ENCODE data around the gene CAMTA1.

CAMTA1 gene

DNA sequence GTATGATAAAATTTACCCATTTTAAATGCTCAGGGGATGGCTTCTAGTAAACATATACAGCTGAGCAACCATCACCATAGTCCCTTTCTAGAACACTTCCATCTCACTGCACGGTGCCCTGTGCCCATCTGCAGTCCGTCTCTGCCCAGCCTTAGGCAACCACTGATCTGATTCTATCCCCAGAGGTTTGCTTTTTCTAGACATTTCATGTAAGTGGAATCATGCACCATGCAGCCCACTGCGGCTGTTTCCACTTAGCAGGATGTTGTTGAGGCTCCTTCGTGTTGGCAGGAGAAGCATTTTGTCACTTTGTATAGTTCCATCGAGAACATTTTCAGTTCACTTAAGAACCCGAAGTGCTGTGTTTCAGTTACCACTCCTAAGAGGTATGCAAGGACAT lies 958.1 kb downstream of the CAMTA1 start:
- DNase-seq (ENCODE audit: low read depth): no peak

DNA sequence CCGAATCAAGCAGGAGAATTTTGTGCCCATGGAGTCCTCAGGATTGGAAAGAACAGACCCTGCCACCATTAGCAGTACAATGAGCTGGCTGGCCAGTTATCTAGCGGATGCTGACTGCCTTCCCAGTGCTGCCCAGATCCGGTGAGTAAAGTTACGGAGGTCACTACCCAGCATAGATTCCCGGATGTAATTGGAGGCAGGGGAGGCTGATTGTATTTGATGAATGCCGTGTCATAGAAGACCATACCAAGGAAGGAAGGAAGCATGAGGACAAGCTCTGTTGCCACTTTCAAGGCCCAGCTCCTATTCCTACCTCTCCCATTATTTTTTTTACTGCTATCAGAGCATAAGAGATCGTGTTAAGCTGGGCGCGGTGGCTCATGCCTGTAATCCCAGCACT lies 959.6 kb downstream of the CAMTA1 start:
- DNase-seq (ENCODE audit: low read depth): no peak

- DNase-seq (ENCODE audit: low read depth): no peak
These were observed 960.5 kb downstream of the CAMTA1 start for GRCh38 chr1:7745783-7746182.

- no peak for DNase-seq (ENCODE audit: low read depth)
These were observed 962.4 kb downstream of the CAMTA1 start for GRCh38 chr1:7747605-7748004.

DNA sequence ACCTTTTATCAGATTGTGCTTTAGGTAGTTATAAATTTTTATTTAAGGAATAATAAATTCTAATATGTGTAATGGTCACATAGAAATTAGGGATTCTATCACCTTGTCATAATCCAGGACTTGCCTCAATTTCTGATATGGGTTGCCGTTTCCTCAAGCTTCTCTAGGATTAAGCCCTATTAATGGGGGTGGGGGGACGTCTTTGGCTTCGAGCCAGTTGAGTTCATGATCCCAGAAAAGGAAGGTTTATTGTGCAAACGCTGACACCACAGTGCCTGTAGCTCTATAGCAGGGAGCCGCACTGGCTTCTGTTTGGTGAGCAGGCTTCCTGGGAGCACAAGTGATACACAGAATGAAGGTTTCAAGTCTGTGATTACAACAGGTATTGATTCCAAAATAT lies 963.9 kb downstream of the CAMTA1 start:
- no peak for DNase-seq (ENCODE audit: low read depth)

GRCh38 chr1:7751174-7751573 lies 965.9 kb downstream of the CAMTA1 start:
- no peak for DNase-seq (ENCODE audit: low read depth)

DNA sequence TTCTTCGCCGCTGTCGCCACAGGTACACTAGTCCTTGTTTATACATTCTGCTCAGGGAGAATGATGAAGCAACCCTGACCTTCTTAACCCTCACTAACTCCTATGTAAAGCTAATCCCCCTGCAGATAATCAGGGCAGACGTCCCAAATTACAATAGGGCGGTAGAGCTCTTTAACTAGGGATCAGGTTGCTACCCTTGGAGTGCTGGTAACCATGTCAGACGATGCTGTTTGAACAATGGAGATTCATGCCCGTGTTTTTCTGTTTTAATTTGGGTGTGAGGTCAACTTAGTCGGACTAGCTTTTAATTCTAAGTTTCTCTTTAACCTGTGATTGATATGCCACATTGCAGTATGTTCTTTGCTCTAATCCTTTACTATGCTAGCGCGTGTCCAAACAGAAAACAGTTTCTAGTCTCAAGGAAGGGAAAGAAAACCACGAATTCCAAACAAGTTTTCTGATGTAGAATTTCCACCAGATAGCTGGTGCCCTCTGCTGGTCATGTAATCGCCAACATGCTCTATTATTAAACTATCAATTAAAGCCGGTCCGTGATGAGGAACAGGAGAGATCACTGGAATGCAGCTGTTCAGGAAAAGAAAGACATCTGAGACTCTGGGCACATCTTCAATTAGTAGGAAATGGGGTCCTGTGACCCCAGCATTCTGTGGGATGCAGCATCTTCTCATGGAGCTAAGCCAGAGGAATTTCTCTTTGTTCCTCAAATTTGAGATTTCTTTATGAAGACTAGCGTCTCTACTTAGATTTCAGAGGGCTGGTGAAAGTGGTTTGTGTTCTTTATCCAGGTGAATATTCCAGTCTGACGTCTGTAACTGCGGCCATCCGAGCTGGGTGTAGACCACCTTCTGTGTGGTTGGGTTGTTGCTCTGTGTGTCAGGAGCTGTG lies 967.5 kb downstream of the CAMTA1 start:
- DNase-seq (ENCODE audit: low read depth): peak; percentile 73

DNA sequence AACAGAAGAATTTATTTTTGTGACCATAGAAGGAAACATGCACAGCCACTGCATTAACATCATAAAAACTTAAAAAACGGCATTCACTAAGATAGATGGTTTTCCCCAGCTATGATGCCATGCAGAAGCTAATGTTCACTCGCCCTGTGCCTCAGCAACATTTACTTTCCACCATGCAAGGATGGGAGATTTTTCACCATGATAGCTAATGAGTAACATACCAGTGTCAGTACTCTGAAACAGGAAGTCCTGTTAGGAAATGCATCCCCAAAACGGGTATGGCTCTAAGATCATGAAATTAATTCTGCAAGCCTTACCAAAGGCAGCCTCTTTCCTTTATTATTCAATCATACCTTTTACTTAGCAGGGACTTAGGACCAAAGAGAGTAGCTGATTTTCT lies 968.4 kb downstream of the CAMTA1 start:
- peak; percentile 4 for DNase-seq (ENCODE audit: low read depth)

DNA sequence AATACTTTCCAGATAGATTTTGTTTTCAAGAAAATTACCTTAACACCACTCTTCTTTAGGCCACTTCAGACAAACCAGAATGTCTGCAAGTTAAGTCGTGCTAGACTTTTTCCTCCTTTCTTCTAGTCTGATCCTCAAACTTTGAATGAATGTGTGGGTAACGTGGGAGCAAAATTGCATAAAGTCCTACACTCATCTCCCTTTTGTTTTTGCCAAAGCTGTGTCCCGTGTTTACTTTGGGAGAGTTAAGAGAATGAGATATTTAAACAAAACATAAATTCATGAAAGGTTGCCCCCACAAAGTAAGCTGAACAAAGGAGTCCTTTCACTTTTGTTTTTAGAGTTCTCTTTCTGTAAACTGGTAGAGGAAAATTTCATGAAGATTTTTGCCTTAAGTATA lies 969.0 kb downstream of the CAMTA1 start:
- DNase-seq (ENCODE audit: low read depth): no peak

GRCh38 chr1:7755448-7755847 lies 970.2 kb downstream of the CAMTA1 start:
- peak; percentile 51 for DNase-seq (ENCODE audit: low read depth)

GRCh38 chr1:7760245-7760644 lies 975.0 kb downstream of the CAMTA1 start:
- peak; percentile 14 for DNase-seq (ENCODE audit: low read depth)

GRCh38 chr1:7761103-7761502 lies 975.8 kb downstream of the CAMTA1 start:
- DNase-seq (ENCODE audit: low read depth): no peak

DNA sequence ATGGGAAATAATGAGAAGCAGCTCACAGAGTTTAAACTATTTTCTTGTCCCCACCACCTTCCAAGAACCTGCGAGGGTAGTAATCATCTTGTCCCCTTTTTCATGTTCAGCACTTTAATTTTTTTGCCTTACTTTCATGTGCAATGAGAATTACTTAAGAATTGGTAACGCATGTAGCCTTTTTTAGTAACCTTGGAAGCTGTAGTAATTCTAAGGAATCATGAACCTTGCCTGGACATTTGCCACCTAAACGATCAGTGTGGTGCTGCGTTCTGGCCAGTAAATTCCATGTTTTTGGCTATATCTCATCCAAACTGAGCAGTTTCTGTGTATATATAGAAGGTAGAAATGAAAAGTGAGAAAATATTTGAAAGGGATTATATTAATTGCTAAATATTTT lies 981.9 kb downstream of the CAMTA1 start:
- no peak for DNase-seq (ENCODE audit: low read depth)

DNA sequence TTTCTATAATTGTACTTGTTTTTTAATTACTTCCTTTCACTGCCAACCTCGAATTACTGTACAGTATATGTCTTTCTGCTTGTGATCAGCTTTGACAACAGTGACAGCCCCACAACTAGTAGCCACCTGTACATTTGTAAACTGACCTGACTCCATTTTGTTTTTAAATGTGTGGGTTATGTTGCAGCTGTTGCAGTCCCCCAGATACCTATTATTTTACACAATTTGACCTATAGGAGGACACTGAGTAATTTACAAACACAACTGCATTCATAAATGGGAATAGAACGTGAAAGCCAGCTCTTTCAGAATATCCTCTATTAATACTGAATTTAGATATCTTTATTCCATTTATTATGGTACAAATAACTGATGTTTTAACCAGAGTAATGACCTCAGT lies 983.3 kb downstream of the CAMTA1 start:
- no peak for DNase-seq (ENCODE audit: low read depth)

DNA sequence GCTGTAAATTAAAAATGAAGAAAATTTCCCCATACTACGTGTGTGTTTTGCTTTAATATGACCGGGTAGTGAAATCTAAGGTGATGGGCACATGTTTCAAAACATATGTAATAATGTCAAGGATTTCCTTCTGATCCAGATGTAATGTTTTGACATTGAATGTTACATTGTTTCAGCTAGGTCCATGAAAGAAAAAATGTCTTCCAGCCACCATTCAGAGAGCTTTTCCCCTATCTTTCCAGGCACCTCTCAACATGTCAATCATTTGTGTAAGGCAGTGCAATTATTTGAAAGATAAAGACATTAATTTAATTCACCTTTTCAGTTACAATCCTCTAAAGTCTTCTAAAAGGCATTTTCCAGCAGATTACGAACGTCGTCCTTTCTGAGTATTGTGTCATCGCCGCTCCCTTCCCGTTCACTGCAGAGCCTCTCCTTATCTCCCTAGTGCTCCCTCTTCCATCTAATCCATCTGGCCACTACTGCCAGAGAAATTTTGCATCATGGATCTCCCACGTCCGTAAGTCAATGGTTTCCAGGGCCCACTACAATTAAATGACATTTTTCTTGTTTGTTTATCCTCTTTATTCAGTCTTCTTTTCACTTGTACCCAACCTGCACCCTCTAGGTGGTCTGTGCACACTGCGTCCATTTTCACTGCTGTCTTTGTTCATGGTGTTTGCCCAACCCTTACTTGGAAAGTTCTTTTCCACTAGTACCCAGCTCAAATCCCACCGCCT lies 984.6 kb downstream of the CAMTA1 start:
- DNase-seq (ENCODE audit: low read depth): no peak

- DNase-seq (ENCODE audit: low read depth): no peak
These were observed 985.4 kb downstream of the CAMTA1 start for GRCh38 chr1:7770669-7770996.

DNA sequence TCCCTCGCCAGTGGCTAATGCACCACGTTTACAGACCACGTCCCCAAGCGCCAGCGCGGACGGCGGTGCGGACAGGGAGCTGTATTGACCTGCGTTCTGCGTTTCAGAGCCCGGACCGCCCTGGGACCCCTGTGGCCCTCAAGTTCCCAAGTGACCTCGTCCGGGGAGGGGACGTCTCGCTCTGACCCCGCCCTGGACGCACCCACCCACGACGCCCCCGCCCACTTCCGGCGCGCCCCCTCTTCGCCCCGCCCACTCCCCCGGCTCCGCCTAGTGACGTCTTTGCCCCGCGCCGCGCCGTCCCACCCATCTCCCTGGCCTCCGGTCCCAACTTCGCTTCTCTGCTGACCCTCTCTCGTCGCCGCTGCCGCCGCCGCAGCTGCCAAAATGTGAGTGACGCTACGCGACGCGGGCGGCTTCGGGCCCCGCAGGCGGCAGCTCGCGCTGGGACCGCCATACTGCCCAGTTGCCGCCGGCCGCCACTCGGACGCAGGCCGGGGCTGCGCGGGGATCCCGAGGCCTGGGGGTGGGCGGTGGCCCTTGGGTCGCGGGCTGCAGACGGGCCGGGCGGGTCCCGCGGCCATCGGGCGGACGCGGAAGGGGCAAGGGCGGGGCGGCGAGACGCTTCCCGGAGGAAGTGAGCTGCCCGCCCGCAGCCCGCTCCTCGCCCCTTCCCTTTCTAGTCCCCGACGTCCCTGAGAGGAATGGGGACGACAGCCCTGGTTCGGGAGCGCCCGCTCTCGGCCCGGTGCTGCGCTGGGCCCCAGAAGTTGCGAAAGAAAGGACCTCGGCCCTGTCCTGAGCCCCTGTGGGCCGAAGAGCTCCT lies 986.0 kb downstream of the CAMTA1 start, which contains the start of gene VAMP3:
Gene VAMP3 (plus strand): TSS at position 300 of the 826 bp plus-strand sequence. CDS start 88 bp downstream, at position 388.
- peak; percentile 82 for DNase-seq (ENCODE audit: low read depth)

DNA sequence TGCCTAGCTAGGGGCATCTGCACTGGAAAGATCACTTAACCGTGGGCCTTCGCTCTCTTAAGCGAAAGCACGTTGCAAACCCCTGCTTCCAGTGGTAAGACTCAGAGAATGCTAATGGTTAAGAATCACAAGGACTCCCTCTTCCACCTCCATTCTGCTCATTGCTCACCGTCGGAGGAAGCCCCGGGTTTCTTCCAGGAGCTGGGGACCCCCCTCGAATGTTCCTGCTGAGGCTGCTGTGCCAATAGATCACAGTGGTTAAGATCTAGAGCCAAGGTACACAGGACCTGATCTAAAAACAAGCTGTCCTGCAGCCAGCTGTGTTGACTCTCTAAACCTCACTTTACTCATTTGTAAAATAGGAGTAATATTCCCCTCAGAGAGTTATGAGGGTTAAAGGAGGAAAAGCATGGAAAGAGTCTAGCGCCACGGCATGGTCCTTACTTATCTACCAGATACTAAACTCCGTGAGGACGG lies 986.6 kb downstream of the CAMTA1 start:
- no peak for DNase-seq (ENCODE audit: low read depth)

DNA sequence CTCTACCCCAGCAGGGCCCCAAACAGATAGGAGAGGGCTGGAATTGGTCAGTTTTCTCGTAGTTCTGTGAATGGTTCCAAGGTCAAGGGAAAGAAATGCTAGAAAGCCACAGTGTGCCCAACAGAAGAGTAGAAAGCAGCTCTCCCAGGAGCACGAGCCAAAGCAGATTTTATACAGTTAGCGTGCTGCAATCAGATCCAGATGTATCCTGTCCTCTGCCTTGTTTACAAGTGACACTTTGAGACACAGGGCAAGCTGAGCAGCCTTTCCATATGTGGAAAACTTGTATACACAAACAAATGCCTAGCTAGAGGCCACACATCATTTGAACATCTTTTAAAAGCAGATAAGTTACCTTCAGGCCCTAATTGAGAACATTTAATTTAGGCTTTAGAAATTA lies 992.3 kb downstream of the CAMTA1 start:
- no peak for DNase-seq (ENCODE audit: low read depth)

- DNase-seq (ENCODE audit: low read depth): no peak
These were observed 992.9 kb downstream of the CAMTA1 start for GRCh38 chr1:7778133-7778628.

DNA sequence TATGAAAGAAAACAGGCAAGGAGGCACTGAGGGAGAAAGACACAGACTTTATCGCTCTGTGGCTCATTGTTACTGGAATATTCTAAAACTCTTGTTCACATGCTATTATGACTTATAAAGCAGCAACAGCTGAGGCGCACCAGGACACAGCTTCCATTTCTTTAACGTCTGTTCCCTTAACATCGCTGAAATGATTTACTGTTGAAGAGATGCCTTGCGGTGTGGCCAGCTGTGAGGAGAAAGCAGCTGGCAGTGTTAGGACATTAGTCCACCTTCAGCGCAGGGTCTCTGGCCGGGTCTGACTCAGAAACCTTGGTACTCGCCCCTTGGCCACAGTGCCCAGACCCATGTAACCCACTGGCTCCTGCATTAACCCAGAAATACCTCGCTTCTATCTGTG lies 995.7 kb downstream of the CAMTA1 start:
- no peak for DNase-seq (ENCODE audit: low read depth)

DNA sequence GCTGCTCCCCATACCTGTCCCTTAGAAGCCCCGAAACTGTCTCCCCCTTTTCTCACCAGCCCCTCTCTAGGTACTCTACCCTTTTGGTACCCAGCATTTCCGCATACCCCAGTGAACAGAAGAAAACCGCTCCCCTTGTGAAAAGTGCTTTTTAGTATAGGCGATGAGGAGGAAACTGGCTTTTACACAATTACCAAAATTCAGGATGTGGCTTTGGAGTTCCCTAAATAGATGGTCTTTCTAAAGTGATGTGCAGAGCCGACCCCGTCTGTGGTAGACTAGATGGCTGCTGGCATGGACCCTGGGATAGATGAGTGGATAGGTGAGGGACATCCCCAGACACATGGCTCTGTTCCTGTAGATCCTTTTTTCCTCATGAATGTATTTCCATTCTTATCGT lies 996.2 kb downstream of the CAMTA1 start:
- DNase-seq (ENCODE audit: low read depth): no peak

Measured in ELR (cell line).